Ectodermal cell (in vitro differentiated cells): ENCODE data around the gene KSR1.

Experiments used
- H3K27ac ChIP-seq: 2 replicates; pipeline ENCODE4 v1.7.0; 2013; ENCODE audit warnings: mild to moderate bottlenecking, low read depth, low read length; ENCODE audit not compliant: insufficient read depth, poor library complexity, severe bottlenecking
- H3K27me3 ChIP-seq: 2 replicates; pipeline ENCODE4 v1.7.0; 2013; ENCODE audit warnings: mild to moderate bottlenecking, low read length; ENCODE audit not compliant: insufficient read depth, control insufficient read depth, poor library complexity, severe bottlenecking
- H3K36me3 ChIP-seq: one replicate; pipeline ENCODE4 v1.7.0; 2013; ENCODE audit warnings: low read length; ENCODE audit not compliant: control insufficient read depth, insufficient read depth
- H3K4me1 ChIP-seq: one replicate; pipeline ENCODE4 v1.7.0; 2013; ENCODE audit warnings: low read length; ENCODE audit not compliant: control insufficient read depth, insufficient read depth
- H3K4me3 ChIP-seq: 2 replicates; pipeline ENCODE4 v1.7.0; 2013; ENCODE audit warnings: low read depth, low read length, control low read depth; ENCODE audit not compliant: insufficient read depth
- H3K9me3 ChIP-seq: 2 replicates; pipeline ENCODE4 v1.7.0; 2013; ENCODE audit warnings: mild to moderate bottlenecking, low read length, moderate library complexity; ENCODE audit not compliant: control insufficient read depth
- WGBS, 2 experiments: methylation state at CpG; one replicate each; pipeline ENCODE4 v1.1.7; 2013; ENCODE audit warnings: missing lambda C conversion rate in 2 of 2; 5-methylcytosine and 5-hydroxymethylcytosine counted together

Gene KSR1

GRCh38 chr17:27548369-27548768 is 92.1 kb downstream of the KSR1 start:
- peaks cover 4% of the 10 kb centered on the region for H3K4me1 ChIP-seq
- no peaks in the 10 kb centered on the region for H3K36me3 ChIP-seq
- H3K9me3 ChIP-seq = no peaks in the 10 kb centered on the region
- WGBS, 2 experiments = 96% methylated on average over 6 to 7 of the region's 7 CpGs
- H3K27me3 ChIP-seq = no peaks in the 10 kb centered on the region
- H3K4me3 ChIP-seq = no peak overlapping the region
- no peak overlapping the region for H3K27ac ChIP-seq

GRCh38 chr17:27549251-27549893 is 93.1 kb downstream of the KSR1 start:
- Histone ChIP-seq H3K36me3 (no peaks in the 10 kb centered on the region), H3K4me3 (no peak overlapping the region), H3K27me3 (no peaks in the 10 kb centered on the region), H3K4me1 (peaks cover 4% of the 10 kb centered on the region), H3K27ac (no peak overlapping the region), H3K9me3 (no peaks in the 10 kb centered on the region)
- 94 to 95% methylated on average over 10 of the region's 10 CpGs for WGBS, 2 experiments

GRCh38 chr17:27550291-27550930 is 94.2 kb downstream of the KSR1 start:
- no peaks in the 10 kb centered on the region for H3K36me3 ChIP-seq
- no peak overlapping the region for H3K4me3 ChIP-seq
- no peak overlapping the region for H3K27ac ChIP-seq
- H3K27me3 ChIP-seq = no peaks in the 10 kb centered on the region
- no peaks in the 10 kb centered on the region for H3K9me3 ChIP-seq
- 92 to 93% methylated on average over 13 of the region's 13 CpGs for WGBS, 2 experiments
- peaks cover 3% of the 10 kb centered on the region for H3K4me1 ChIP-seq

GRCh38 chr17:27550974-27551505 is 94.8 kb downstream of the KSR1 start:
- no peak overlapping the region for H3K4me3 ChIP-seq
- WGBS, 2 experiments = 94 to 99% methylated on average over 3 of the region's 3 CpGs
- no peaks in the 10 kb centered on the region for H3K9me3 ChIP-seq
- no peaks in the 10 kb centered on the region for H3K27me3 ChIP-seq
- no peak overlapping the region for H3K27ac ChIP-seq
- no peaks in the 10 kb centered on the region for H3K4me1 ChIP-seq
- H3K36me3 ChIP-seq = no peaks in the 10 kb centered on the region

GRCh38 chr17:27551701-27552248 is 95.5 kb downstream of the KSR1 start:
- no peaks in the 10 kb centered on the region for H3K4me1 ChIP-seq
- no peak overlapping the region for H3K27ac ChIP-seq
- 83 to 85% methylated on average over 12 of the region's 12 CpGs for whole genome bisulfite sequencing, 2 experiments
- no peaks in the 10 kb centered on the region for H3K9me3 ChIP-seq
- no peak overlapping the region for H3K4me3 ChIP-seq
- H3K27me3 ChIP-seq = no peaks in the 10 kb centered on the region
- H3K36me3 ChIP-seq = no peaks in the 10 kb centered on the region

- no peaks in the 10 kb centered on the region for H3K27me3 ChIP-seq
- H3K4me1 ChIP-seq = no peaks in the 10 kb centered on the region
- 60 to 81% methylated on average over 3 of the region's 4 CpGs for WGBS, 2 experiments
- H3K36me3 ChIP-seq = no peaks in the 10 kb centered on the region
- H3K27ac ChIP-seq = no peak overlapping the region
- H3K4me3 ChIP-seq = no peak overlapping the region
- H3K9me3 ChIP-seq = no peaks in the 10 kb centered on the region
These were observed 96.1 kb downstream of the KSR1 start for GRCh38 chr17:27552276-27552732.

GRCh38 chr17:27553019-27553511 is 96.8 kb downstream of the KSR1 start:
- Histone ChIP-seq H3K27ac (no peak overlapping the region), H3K36me3 (no peaks in the 10 kb centered on the region), H3K9me3 (no peaks in the 10 kb centered on the region), H3K4me1 (no peaks in the 10 kb centered on the region), H3K4me3 (no peak overlapping the region), H3K27me3 (no peaks in the 10 kb centered on the region)
- WGBS, 2 experiments = 87 to 89% methylated on average over 7 of the region's 7 CpGs

- H3K27ac ChIP-seq = no peak overlapping the region
- H3K27me3 ChIP-seq = no peaks in the 10 kb centered on the region
- H3K36me3 ChIP-seq = no peaks in the 10 kb centered on the region
- no peak overlapping the region for H3K4me3 ChIP-seq
- WGBS, 2 experiments = 94 to 95% methylated on average over 11 of the region's 11 CpGs
- H3K9me3 ChIP-seq = no peaks in the 10 kb centered on the region
- H3K4me1 ChIP-seq = no peaks in the 10 kb centered on the region
These were observed 97.9 kb downstream of the KSR1 start for GRCh38 chr17:27554152-27554551.

GRCh38 chr17:27554911-27555310 is 98.7 kb downstream of the KSR1 start:
- no peak overlapping the region for H3K27ac ChIP-seq
- WGBS, 2 experiments = 92 to 96% methylated on average over 5 to 6 of the region's 6 CpGs
- H3K36me3 ChIP-seq = no peaks in the 10 kb centered on the region
- H3K4me1 ChIP-seq = no peaks in the 10 kb centered on the region
- H3K27me3 ChIP-seq = no peaks in the 10 kb centered on the region
- no peaks in the 10 kb centered on the region for H3K9me3 ChIP-seq
- H3K4me3 ChIP-seq = no peak overlapping the region

GRCh38 chr17:27555339-27555738 is 99.1 kb downstream of the KSR1 start:
- H3K36me3 ChIP-seq = no peaks in the 10 kb centered on the region
- WGBS, 2 experiments = 91% methylated on average over 4 of the region's 5 CpGs; no CpG with 5 or more reads in 1 of the 2 experiments

More at GRCh38 chr17:27555339-27555738, 99.1 kb downstream of the KSR1 start:
- H3K4me1 ChIP-seq = no peaks in the 10 kb centered on the region
- H3K27ac ChIP-seq = no peak overlapping the region
- no peak overlapping the region for H3K4me3 ChIP-seq
- H3K27me3 ChIP-seq = no peaks in the 10 kb centered on the region
- no peaks in the 10 kb centered on the region for H3K9me3 ChIP-seq
